PC-3 (cell line): ENCODE measurements around the gene WDR41. TPM values are rescaled to one million over a fixed set of nuclear protein-coding genes. Genes with fewer than 3 reads are reported as not detected.

Experiments
- ATAC-seq: fragments of 200-7000 bp; cut with Tn5 transposase; 2 replicates; pipeline ENCODE4 v1.9.1; 2020; ENCODE audit warnings: mild to moderate bottlenecking, moderate library complexity
- BruUV-seq: library from RNA; stranded (reverse); fragments of 400-500 nt; replicated peaks from 2 replicates; lab custom pipeline; 2021; lab: Mats Ljungman, UMichigan
- CTCF ChIA-PET: fragments of 300-600 bp; sonication (Branson Sonifier 250); formaldehyde crosslinking; loops from one replicate; lab custom pipeline; 2022; ENCODE audit warnings: antibody characterized with exemption; lab: Charles Lee
- POLR2A ChIA-PET: fragments of 300-600 bp; sonication (Branson Sonifier 250); formaldehyde crosslinking; loops from one replicate; lab custom pipeline; 2022; ENCODE audit warnings: antibody characterized with exemption; ENCODE audit not compliant: unreplicated experiment; lab: Charles Lee
- DNase-seq: peaks from one replicate; pipeline ENCODE4 v3.0.0-alpha.2; 2015
- H2AFZ ChIP-seq: fragments of 300-600 bp; sonication (generic); 2 replicates; pipeline ENCODE4 v1.6.0; 2016; ENCODE audit warnings: antibody characterized with exemption, low read length
- H3F3A ChIP-seq: fragments of 300-600 bp; sonication (generic); one replicate; pipeline ENCODE4 v1.6.0; 2017; ENCODE audit warnings: antibody characterized with exemption, low read length, control low read depth, mild to moderate bottlenecking; ENCODE audit not compliant: unreplicated experiment
- H3K27ac ChIP-seq: fragments of 300-600 bp; sonication (generic); 2 replicates; pipeline ENCODE4 v1.5.1; 2016; ENCODE audit warnings: mild to moderate bottlenecking, low read length
- H3K27me3 ChIP-seq: fragments of 300-600 bp; sonication (generic); 2 replicates; pipeline ENCODE4 v1.6.1; 2016; ENCODE audit warnings: low read length, mixed read lengths
- H3K36me3 ChIP-seq: fragments of 300-600 bp; sonication (generic); 2 replicates; pipeline ENCODE4 v1.6.1; 2016; ENCODE audit warnings: low read depth, mixed run types, low read length, mixed read lengths
- H3K4me1 ChIP-seq: fragments of 300-600 bp; sonication (generic); 2 replicates; pipeline ENCODE4 v1.5.1; 2016; ENCODE audit warnings: low read length; ENCODE audit not compliant: insufficient read depth
- H3K4me2 ChIP-seq: fragments of 300-600 bp; sonication (generic); 2 replicates; pipeline ENCODE4 v1.6.0; 2016; ENCODE audit warnings: low read length
- H3K4me3 ChIP-seq: fragments of 300-600 bp; sonication (generic); 2 replicates; pipeline ENCODE4 v1.5.1; 2016; ENCODE audit warnings: mild to moderate bottlenecking, low read length, mixed read lengths
- H3K79me2 ChIP-seq: fragments of 300-600 bp; sonication (generic); 2 replicates; pipeline ENCODE4 v1.6.1; 2017; ENCODE audit warnings: low read length, mixed read lengths
- H3K9ac ChIP-seq: fragments of 300-600 bp; sonication (generic); 2 replicates; pipeline ENCODE4 v1.6.0; 2016; ENCODE audit warnings: mild to moderate bottlenecking, low read length
- H3K9me2 ChIP-seq: fragments of 300-600 bp; sonication (generic); replicated peaks from 2 replicates; pipeline ENCODE4 v1.6.1; 2016; ENCODE audit warnings: mixed run types, low read length, mixed read lengths
- H3K9me3 ChIP-seq: fragments of 300-600 bp; sonication (generic); 2 replicates; pipeline ENCODE4 v1.6.1; 2016; ENCODE audit warnings: low read length, mixed read lengths
- H4K20me1 ChIP-seq: fragments of 300-600 bp; sonication (generic); 2 replicates; pipeline ENCODE4 v1.6.1; 2016; ENCODE audit warnings: low read length, mixed read lengths
- CTCF ChIP-seq: fragments of 300-600 bp; sonication (generic); conservative IDR thresholded peaks from 2 replicates; pipeline ENCODE4 v1.5.1; 2017; ENCODE audit warnings: antibody characterized with exemption, low read depth, mild to moderate bottlenecking, low read length
- EZH2 ChIP-seq: fragments of 300-600 bp; sonication (generic); IDR thresholded peaks from one replicate; pipeline ENCODE4 v1.6.1; 2017; ENCODE audit warnings: antibody characterized with exemption, mild to moderate bottlenecking, low read length; ENCODE audit not compliant: unreplicated experiment
- EZH2phosphoT487 ChIP-seq: fragments of 300-600 bp; sonication (generic); IDR thresholded peaks from 2 replicates; pipeline ENCODE4 v1.6.1; 2018; ENCODE audit warnings: mild to moderate bottlenecking, antibody characterized with exemption, low read length, borderline replicate concordance
- intact Hi-C: fragments of 100-400 bp; cut with micrococcal nuclease; formaldehyde crosslinking; loops from 2 replicates; pipeline ENCODE4 v1.9.0; 2023
- total RNA-seq: library from RNA; depleted of rRNA; stranded (reverse); fragments of >200 nt; gene quantifications from 2 replicates; pipeline ENCODE4 v1.2.3, GENCODE V29; 2014

The WDR41 gene
- total RNA-seq, 1 experiment from 2014 or later, result 19.5 TPM

- H3K27me3 ChIP-seq, result no peaks in the 10 kb centered on the region
- TF ChIP-seq EZH2phosphoT487, result no peak
- no peak for TF ChIP-seq CTCF
- TF ChIP-seq EZH2, result no peak
- H3K9me2 ChIP-seq, result no peaks in the 10 kb centered on the region
- H2AFZ ChIP-seq, result no peak overlapping the region
- intact Hi-C loops, result no loop called here
- H3K36me3 ChIP-seq, result no peaks in the 10 kb centered on the region
- H3K4me3 ChIP-seq, result no peak overlapping the region
- DNase-seq (no peak), ATAC-seq (no peak)
- no peak overlapping the region for H3K9ac ChIP-seq
- no peak overlapping the region for H3K4me2 ChIP-seq
- ChIA-PET POLR2A (interaction anchor here (0.6 kb wide), 1 partner anchor 28 kb away, joined by 3 read pairs; no protein-coding TSS in a partner anchor), CTCF (no interaction called here)
- H3F3A ChIP-seq, result no peaks in the 10 kb centered on the region
- no peak overlapping the region for H3K27ac ChIP-seq
- BruUV-seq, result no TSS peak
- H4K20me1 ChIP-seq, result no peaks in the 10 kb centered on the region
- H3K9me3 ChIP-seq, result no peaks in the 10 kb centered on the region
- H3K4me1 ChIP-seq, result no peaks in the 10 kb centered on the region
- H3K79me2 ChIP-seq, result no peaks in the 10 kb centered on the region
These were observed 94.3 kb downstream of the WDR41 start for GRCh38 chr5:77397686-77398292.

- ATAC-seq, result no peak
These were observed 96.1 kb downstream of the WDR41 start for GRCh38 chr5:77396017-77396416.

More at GRCh38 chr5:77396017-77396416, 96.1 kb downstream of the WDR41 start:
- DNase-seq, result no peak
- H3K36me3 ChIP-seq, result no peaks in the 10 kb centered on the region
- H3K4me1 ChIP-seq, result peaks cover 6% of the 10 kb centered on the region
- H3K4me2 ChIP-seq, result no peak overlapping the region
- no peak overlapping the region for H3K4me3 ChIP-seq
- POLR2A ChIA-PET, result no interaction called here
- BruUV-seq, result no TSS peak
- TF ChIP-seq EZH2phosphoT487, result no peak
- TF ChIP-seq EZH2, result no peak
- no peak for TF ChIP-seq CTCF
- H3K27me3 ChIP-seq, result no peaks in the 10 kb centered on the region
- no peaks in the 10 kb centered on the region for H3K9me3 ChIP-seq
- intact Hi-C loops, result no loop called here
- no peaks in the 10 kb centered on the region for H3K79me2 ChIP-seq
- no peak overlapping the region for H3K9ac ChIP-seq
- no peak overlapping the region for H2AFZ ChIP-seq
- CTCF ChIA-PET, result no interaction called here
- H3F3A ChIP-seq, result no peaks in the 10 kb centered on the region
- no peaks in the 10 kb centered on the region for H4K20me1 ChIP-seq
- H3K9me2 ChIP-seq, result no peaks in the 10 kb centered on the region
- H3K27ac ChIP-seq, result no peak overlapping the region
